ENCODE data around the gene COL18A1. TPM values are rescaled to one million over a fixed set of nuclear protein-coding genes. Genes with fewer than 3 reads are reported as not detected.
"Not testable (repeated sequence)": the region's sequence is repeated elsewhere in the genome, so short reads cannot be mapped to it uniquely, and the experiment has no call there.

The COL18A1 gene
- total RNA-seq, 4 donors from 2014 or later: 124 to 224 (median 173) TPM

DNA sequence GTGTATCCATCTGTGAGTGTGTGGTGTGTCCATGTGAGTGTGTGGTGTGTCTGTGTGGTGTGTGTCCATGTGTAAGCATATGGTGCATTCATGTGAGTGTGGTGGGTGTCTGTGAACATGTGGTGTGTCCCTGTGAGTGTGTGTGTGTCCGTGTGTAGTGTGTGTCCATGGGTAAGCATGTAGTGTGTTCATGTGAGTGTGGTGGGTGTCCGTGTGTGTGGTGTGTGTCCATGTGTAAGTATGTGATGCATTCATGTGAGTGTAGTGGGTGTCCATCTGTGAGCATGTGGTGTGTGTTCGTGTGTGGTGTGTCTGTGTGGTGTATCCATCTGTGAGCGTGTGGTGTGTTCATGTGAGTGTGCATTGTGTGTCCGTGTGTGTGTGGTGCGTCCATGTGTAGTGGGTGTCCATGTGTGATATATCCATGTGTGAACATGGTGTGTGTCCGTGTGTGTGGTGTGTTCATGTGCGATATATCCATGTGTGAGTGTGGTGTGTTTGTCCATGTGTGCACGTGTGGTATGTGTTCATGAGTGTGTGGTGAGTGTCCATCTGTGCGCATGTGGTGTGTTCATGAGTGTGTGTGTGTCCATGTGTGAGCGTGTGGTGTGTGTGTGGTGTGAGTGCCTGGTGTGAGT, 124.9 kb downstream of the COL18A1 start:
- Histone ChIP-seq H3K4me3 (no peak overlapping the region), H3K36me3 (peaks cover 0 to 66% (median 0%) of the 10 kb centered on the region in 3 donors), H3K27me3 (no peaks in the 10 kb centered on the region), H3K27ac (no peak overlapping the region), H3K9me3 (no peaks in the 10 kb centered on the region), H3K4me1 (peaks cover 0 to 19% (median 2%) of the 10 kb centered on the region in 4 donors)
- WGBS, 2 donors: 96% methylated on average over 11 of the region's 11 CpGs
- DNase-seq (ENCODE audit: low spot score in 2 of 2): no peak
- TF ChIP-seq EP300 (IDR thresholded peaks at IDR 0.05) (no peak), POLR2A (IDR thresholded peaks at IDR 0.05) (no peak)
- TF ChIP-seq, protein P1, sequence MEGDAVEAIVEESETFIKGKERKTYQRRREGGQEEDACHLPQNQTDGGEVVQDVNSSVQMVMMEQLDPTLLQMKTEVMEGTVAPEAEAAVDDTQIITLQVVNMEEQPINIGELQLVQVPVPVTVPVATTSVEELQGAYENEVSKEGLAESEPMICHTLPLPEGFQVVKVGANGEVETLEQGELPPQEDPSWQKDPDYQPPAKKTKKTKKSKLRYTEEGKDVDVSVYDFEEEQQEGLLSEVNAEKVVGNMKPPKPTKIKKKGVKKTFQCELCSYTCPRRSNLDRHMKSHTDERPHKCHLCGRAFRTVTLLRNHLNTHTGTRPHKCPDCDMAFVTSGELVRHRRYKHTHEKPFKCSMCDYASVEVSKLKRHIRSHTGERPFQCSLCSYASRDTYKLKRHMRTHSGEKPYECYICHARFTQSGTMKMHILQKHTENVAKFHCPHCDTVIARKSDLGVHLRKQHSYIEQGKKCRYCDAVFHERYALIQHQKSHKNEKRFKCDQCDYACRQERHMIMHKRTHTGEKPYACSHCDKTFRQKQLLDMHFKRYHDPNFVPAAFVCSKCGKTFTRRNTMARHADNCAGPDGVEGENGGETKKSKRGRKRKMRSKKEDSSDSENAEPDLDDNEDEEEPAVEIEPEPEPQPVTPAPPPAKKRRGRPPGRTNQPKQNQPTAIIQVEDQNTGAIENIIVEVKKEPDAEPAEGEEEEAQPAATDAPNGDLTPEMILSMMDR (IDR thresholded peaks at IDR 0.05): no peak

DNA sequence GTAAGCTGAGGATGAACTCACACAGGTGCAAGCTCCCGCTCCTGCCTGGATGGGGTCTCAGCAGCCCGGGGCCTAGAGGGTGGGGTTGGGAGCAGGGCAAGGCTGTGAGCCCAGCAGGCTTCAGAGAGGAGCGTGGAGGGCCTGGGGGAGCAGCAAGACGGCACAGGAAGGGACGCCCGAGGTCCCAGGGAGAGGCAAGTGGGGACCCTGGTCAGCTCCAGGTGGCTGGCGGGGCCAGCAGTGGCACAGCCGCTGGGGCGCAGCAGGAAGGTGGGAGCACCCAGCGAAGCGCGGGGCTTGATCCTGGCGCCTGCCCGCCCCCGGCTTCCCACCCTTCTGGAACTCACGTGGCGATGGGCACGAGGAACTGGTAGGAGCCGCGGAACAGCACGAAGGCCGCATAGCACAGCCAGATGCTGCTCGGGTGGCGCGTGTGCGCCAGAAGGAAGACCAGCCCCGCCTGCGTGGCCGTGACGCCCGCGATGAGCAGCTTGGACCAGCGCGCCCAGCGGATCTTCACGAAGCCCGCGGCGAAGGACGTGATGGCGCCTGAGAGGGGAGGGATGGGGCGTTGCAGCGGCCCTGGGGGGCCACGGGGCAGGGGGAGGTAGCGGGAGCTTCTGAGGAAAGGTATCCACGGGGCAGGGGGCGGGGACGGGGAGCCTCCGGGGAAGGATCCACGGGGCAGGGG, 125.6 kb downstream of the COL18A1 start:
- TF ChIP-seq, protein P1 (IDR thresholded peaks at IDR 0.05): no peak
- TF ChIP-seq EP300 (IDR thresholded peaks at IDR 0.05) (no peak), POLR2A (IDR thresholded peaks at IDR 0.05) (no peak)
- no peak for DNase-seq (ENCODE audit: low spot score in 2 of 2)
- peaks cover 0 to 19% (median 2%) of the 10 kb centered on the region in 4 donors for H3K4me1 ChIP-seq
- WGBS, 2 donors: 97% methylated on average over 24 to 38 of the region's 50 CpGs
- H3K27me3 ChIP-seq: no peaks in the 10 kb centered on the region
- no peak overlapping the region for H3K4me3 ChIP-seq
- H3K9me3 ChIP-seq: no peaks in the 10 kb centered on the region
- no peak overlapping the region for H3K27ac ChIP-seq
- H3K36me3 ChIP-seq: peaks cover 0 to 59% (median 0%) of the 10 kb centered on the region in 3 donors

DNA sequence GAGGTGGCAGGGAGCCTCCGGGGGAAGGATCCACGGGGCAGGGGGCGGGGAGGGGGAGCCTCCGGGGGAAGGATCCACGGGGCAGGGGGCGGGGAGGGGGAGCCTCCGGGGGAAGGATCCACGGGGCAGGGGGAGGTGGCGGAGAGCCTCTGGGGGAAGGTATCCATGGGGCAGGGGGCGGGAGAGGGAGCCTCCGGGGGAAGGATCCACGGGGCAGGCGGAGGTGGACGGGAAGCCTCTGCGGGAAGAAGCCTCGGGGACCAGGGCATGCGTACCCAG, 126.1 kb downstream of the COL18A1 start:
- peaks cover 0 to 54% (median 0%) of the 10 kb centered on the region in 3 donors for H3K36me3 ChIP-seq
- not testable (repeated sequence) for H3K9me3 ChIP-seq; DNase-seq (ENCODE audit: low spot score in 2 of 2); H3K27me3 ChIP-seq; H3K4me3 ChIP-seq; H3K27ac ChIP-seq
- WGBS, 2 donors: 91 to 98% methylated on average over 11 to 12 of the region's 17 CpGs
- peaks cover 0 to 19% (median 2%) of the 10 kb centered on the region in 4 donors for H3K4me1 ChIP-seq

DNA sequence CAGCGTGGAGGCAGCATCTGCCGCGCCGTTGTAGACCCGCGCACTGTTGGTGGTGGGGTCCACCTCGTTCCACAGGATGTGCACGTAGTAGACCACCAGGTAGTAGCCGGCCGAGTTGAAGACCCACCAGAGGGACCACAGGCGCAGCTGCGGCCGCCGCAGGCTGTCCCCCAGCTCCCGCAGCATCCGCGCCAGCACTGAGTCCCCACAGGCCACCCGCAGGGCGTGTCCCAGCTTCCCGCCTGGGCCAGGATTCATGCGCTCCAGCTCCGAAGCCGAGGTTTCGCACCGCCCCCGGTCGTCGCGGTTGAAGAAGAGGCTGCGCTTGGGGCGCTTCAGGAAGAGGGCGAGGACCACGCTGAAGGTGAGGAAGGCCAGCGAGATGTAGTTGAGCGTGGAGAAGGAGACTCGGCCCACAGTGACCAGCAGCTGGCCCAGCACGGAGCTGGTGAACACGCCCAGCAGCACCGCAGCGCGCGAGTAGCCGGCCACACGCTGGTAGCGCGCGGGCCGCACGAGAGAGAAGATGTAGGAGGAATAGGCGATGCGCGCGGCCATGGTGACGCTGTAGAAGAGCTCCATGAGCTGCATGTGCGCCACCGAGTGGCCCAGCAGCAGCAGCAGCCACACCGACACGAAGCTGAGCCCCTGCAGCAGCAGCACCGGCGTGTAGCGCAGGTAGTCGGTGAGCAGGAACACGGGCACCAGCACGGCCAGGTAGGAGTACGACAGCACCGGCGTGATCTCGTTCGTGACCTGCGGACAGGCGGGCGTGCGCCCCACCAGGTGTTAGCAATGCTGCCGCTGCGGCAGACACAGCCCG, 126.6 kb downstream of the COL18A1 start:
- Histone ChIP-seq H3K27ac (no peak overlapping the region), H3K27me3 (no peaks in the 10 kb centered on the region), H3K4me3 (no peak overlapping the region), H3K4me1 (peaks cover 0 to 19% (median 2%) of the 10 kb centered on the region in 4 donors), H3K9me3 (no peaks in the 10 kb centered on the region), H3K36me3 (peaks cover 0 to 57% (median 0%) of the 10 kb centered on the region in 3 donors)
- no peak for TF ChIP-seq EP300 (IDR thresholded peaks at IDR 0.05)
- no peak for TF ChIP-seq POLR2A (IDR thresholded peaks at IDR 0.05)
- TF ChIP-seq, protein P1 (IDR thresholded peaks at IDR 0.05): no peak
- no peak for DNase-seq (ENCODE audit: low spot score in 2 of 2)
- 97% methylated on average over 73 of the region's 76 CpGs for WGBS, 2 donors

DNA sequence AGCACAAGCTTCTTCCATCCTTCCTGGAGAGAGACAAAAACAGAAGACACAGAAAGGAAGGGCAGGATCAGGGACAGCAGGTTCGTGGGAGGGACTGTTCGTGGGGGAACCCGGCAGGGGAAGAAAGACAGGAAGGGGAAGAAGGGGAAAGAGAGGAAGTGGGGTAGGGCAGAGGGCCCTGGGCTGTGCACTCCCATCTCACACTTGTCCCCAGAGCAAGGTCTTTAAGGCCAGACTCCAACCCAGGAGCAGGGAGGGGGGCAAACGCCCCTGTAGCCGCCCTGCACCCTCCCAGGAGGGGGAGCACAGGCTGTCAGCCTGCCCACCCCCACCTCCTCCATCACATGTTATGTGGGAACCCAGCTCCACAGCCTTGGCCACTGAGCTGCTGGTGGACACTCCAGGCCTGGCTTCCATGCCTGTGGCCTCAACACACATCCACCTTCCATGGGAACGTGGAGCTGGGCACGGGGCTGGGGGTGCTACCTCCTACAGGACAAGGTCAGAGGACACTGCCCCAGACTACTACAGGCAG, 127.9 kb downstream of the COL18A1 start:
- no peak for DNase-seq (ENCODE audit: low spot score in 2 of 2)
- 39 to 63% methylated on average over 6 to 7 of the region's 7 CpGs for WGBS, 2 donors
- TF ChIP-seq, protein P1 (IDR thresholded peaks at IDR 0.05): no peak
- H3K27me3 ChIP-seq: no peaks in the 10 kb centered on the region
- no peak overlapping the region for H3K4me3 ChIP-seq
- peaks cover 0 to 19% (median 2%) of the 10 kb centered on the region in 4 donors for H3K4me1 ChIP-seq
- H3K36me3 ChIP-seq: peaks cover 0 to 53% (median 0%) of the 10 kb centered on the region in 3 donors
- peak overlapping the region in 1 of 4 donors; percentile 27 for H3K27ac ChIP-seq
- no peaks in the 10 kb centered on the region for H3K9me3 ChIP-seq
